Lower lobe of right lung (tissue), 2 donors: ENCODE results near the gene HOXB6. TPM values are rescaled to one million over a fixed set of nuclear protein-coding genes. Genes with fewer than 3 reads are reported as not detected.

ENCODE experiments used
- ATAC-seq, 2 donors: fragments of 200-7000 bp; cut with Tn5 transposase; one replicate each; pipeline ENCODE4 v1.9.1; 2020 to 2022; ENCODE audit warnings: mild to moderate bottlenecking in 2 of 2, moderate library complexity in 2 of 2
- DNase-seq: peaks from one replicate; pipeline ENCODE4 v3.0.0-alpha.2; 2020
- H3K27ac ChIP-seq: fragments of 200-600 bp; one replicate; pipeline ENCODE4 v1.8.0; 2022
- H3K27me3 ChIP-seq: fragments of 200-600 bp; one replicate; pipeline ENCODE4 v1.8.0; 2022; ENCODE audit warnings: low read depth
- H3K36me3 ChIP-seq: fragments of 200-600 bp; one replicate; pipeline ENCODE4 v1.8.0; 2022; ENCODE audit warnings: mild to moderate bottlenecking
- H3K4me1 ChIP-seq: fragments of 200-600 bp; one replicate; pipeline ENCODE4 v1.8.0; 2022
- H3K4me3 ChIP-seq: fragments of 200-600 bp; one replicate; pipeline ENCODE4 v1.8.0; 2022; ENCODE audit warnings: mild to moderate bottlenecking
- H3K9me3 ChIP-seq: fragments of 200-600 bp; one replicate; pipeline ENCODE4 v1.8.0; 2022
- intact Hi-C: fragments of 100-400 bp; cut with DNase I; formaldehyde crosslinking; loops from one replicate; pipeline ENCODE4 v1.11.0; 2022
- total RNA-seq: library from RNA; stranded (reverse); fragmentation: NEBNext Ultra II Directional; extraction: Animal tissue kit (Norgen Biotek cat#: 25700); gene quantifications from one replicate; pipeline ENCODE4 v1.2.1, GENCODE V29; 2021
- TF ChIP-seq, protein P1 (sequence below): fragments of 200-600 bp; IDR thresholded peaks from one replicate; pipeline ENCODE4 v1.8.0; 2022; ENCODE audit warnings: antibody characterized with exemption, mild to moderate bottlenecking
- donor health status: DM: no; HTN: yes; CAD: no; lungs with severe emphysema.

HOXB6 gene
- total RNA-seq, 1 donor from 2014 or later: 4.4 TPM

DNA sequence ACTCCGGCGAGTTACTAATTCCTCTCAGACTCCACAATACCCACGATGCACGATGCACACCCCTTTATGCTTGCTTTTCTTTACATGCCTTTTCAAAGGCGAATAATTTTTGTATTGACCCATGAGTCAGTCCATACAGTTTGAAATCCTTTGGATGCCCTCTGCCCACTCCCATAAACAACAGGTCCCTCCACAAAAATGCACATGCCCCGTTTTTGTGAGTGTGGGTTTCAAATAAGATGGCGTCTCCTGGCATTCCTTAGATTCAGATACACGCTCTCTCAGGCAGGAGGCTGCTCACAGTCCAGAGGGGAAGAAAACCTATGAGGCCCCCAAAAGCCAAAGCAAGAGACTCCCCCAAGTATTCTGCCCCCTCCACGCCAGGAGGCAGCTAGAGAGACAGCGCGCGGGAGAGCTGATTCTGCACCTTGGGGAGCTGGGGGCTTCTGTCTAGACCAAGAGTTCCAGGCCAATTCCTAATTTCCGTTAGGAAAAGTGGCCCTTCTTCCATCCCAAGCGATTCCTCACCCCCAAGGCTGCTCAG lies 40.9 kb upstream of the HOXB6 start:
- peaks cover 98% of the 10 kb centered on the region for H3K27me3 ChIP-seq

DNA sequence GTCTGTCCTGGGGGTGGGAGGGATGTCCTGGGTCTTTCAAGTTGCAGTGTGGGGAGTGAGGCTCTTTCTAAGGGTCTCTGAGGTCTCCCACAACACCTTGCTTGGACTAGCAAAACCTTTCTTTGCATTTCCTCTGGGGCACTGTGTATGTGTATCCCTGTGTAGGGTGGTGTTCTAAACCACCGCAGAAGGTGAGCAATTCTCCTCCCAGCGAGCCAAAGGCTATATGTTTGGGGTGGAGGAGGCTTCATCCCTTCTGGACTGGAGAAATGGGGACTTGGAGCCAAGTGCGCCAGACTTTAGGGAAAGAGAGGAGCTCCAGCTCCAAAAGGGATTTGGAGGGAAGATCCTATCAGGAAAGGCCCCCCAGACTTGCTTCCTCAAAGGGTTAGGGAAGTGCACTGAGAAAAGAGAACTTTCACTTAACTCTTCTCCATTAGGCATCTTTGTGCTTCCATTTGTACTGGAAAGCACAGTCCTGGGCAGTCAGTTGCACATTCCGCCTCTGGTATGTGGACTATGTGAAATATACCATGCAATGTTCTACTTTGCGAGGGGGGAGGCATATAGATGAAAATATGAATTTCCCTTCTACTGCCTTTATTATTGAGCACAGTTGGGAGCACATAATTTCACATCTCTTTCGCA lies 40.2 kb upstream of the HOXB6 start:
- TF ChIP-seq, protein P1, sequence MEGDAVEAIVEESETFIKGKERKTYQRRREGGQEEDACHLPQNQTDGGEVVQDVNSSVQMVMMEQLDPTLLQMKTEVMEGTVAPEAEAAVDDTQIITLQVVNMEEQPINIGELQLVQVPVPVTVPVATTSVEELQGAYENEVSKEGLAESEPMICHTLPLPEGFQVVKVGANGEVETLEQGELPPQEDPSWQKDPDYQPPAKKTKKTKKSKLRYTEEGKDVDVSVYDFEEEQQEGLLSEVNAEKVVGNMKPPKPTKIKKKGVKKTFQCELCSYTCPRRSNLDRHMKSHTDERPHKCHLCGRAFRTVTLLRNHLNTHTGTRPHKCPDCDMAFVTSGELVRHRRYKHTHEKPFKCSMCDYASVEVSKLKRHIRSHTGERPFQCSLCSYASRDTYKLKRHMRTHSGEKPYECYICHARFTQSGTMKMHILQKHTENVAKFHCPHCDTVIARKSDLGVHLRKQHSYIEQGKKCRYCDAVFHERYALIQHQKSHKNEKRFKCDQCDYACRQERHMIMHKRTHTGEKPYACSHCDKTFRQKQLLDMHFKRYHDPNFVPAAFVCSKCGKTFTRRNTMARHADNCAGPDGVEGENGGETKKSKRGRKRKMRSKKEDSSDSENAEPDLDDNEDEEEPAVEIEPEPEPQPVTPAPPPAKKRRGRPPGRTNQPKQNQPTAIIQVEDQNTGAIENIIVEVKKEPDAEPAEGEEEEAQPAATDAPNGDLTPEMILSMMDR: no peak
- ATAC-seq (no peak), DNase-seq (no peak)
- no peak overlapping the region for H3K27ac ChIP-seq
- intact Hi-C loops: no loop called here
- no peaks in the 10 kb centered on the region for H3K36me3 ChIP-seq
- H3K9me3 ChIP-seq: no peaks in the 10 kb centered on the region
- peaks cover 99% of the 10 kb centered on the region for H3K27me3 ChIP-seq
- H3K4me3 ChIP-seq: no peak overlapping the region
- H3K4me1 ChIP-seq: peaks cover 13% of the 10 kb centered on the region

More for the DNA sequence above, 40.9 kb upstream of the HOXB6 start:
- intact Hi-C loops: no loop called here
- Histone ChIP-seq H3K4me1 (peaks cover 13% of the 10 kb centered on the region), H3K9me3 (no peaks in the 10 kb centered on the region), H3K36me3 (no peaks in the 10 kb centered on the region), H3K27ac (no peak overlapping the region), H3K4me3 (no peak overlapping the region)
- ATAC-seq (no peak), DNase-seq (no peak)
- TF ChIP-seq, protein P1: no peak

DNA sequence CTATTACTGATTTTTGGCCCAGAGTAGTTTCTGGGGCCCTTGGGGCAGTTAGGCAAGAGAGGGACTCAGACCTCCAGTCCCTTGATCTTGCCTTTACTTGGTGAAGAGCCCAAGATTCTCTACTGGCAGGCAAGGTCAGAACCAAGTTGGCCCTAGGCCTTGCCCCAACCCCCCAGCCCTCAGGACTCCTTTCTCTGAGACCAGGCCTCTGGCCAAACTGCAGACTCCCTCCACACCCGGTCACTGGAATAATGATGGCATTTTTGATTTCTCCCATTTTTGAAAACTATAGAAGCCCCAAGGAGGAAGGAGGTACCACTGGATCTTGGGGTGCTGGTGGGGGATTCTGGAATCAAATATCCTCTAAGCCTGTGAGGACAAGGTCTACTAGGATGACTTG lies 39.4 kb upstream of the HOXB6 start:
- TF ChIP-seq, protein P1: no peak
- DNase-seq: no peak
- no peak for ATAC-seq
- Histone ChIP-seq H3K27ac (no peak overlapping the region), H3K4me3 (no peak overlapping the region), H3K9me3 (no peaks in the 10 kb centered on the region), H3K4me1 (peaks cover 13% of the 10 kb centered on the region), H3K27me3 (peaks cover 99% of the 10 kb centered on the region), H3K36me3 (no peaks in the 10 kb centered on the region)
- intact Hi-C loops: no loop called here

DNA sequence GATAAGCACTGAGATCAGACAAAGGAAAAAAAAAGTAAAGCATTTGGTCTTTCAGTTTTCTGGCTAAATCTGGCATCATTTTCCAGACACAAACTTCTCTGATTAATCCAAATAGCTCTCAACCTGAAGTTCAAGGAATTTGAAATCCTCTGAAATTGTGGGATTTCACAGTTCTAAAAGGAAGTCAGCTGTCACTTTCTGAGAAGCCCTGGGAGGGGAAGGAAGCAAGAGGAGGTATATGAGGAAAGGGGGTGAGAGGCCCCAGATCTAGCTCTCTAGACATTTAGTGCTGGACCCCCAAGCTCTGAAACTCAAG lies 38.9 kb upstream of the HOXB6 start:
- DNase-seq (no peak), ATAC-seq (no peak)
- peaks cover 99% of the 10 kb centered on the region for H3K27me3 ChIP-seq

DNA sequence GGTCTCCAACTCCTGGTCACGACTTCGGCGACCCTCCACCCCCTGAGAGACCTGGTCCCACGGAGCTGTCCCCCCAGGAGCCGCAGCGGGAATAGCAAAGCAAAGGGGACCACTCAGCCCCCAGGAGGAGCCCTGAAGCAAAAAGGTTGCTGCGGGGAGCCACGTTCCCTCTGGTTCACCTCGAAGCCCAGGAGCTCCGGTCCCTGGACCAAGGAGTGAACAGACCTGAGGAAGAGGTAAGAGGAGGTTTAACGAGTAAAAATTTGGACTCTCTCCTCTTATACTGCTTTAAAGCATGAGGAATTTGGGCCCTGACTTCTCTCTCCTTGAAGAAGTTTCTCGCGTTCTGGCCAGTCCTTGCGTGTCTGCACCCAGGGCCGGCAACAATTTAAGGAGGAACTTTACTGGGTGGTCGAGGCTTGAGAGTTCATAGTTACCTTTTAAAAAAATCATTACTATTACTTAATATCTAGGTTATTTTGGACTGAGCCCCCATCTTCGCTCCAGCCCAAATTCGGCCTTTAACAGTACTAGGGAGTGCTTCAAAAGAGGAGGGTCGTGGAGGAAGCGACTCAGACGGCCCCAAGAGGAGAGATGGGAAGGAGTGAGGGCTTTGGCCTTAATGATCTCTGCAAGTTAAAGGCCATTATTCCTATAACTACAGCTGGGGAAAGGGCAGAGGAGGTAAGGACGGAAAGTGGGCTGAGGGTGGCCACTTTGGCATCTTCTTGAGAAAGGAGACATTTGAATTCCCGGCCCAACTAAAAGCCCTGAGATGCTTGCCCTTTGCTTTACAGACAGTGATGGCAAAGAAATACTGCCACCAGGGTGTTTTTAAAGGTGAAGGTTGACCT lies 38.3 kb upstream of the HOXB6 start:
- Histone ChIP-seq H3K9me3 (no peaks in the 10 kb centered on the region), H3K4me3 (no peak overlapping the region), H3K27me3 (peaks cover 99% of the 10 kb centered on the region), H3K27ac (no peak overlapping the region), H3K4me1 (peaks cover 13% of the 10 kb centered on the region), H3K36me3 (no peaks in the 10 kb centered on the region)
- DNase-seq (no peak), ATAC-seq (no peak)
- TF ChIP-seq, protein P1: no peak
- intact Hi-C loops: no loop called here

More for the DNA sequence above, 38.9 kb upstream of the HOXB6 start:
- TF ChIP-seq, protein P1: no peak
- intact Hi-C loops: no loop called here
- no peaks in the 10 kb centered on the region for H3K36me3 ChIP-seq
- H3K9me3 ChIP-seq: no peaks in the 10 kb centered on the region
- no peak overlapping the region for H3K4me3 ChIP-seq
- H3K4me1 ChIP-seq: peaks cover 13% of the 10 kb centered on the region
- no peak overlapping the region for H3K27ac ChIP-seq
